ENCODE data around the gene DNPH1.

The DNPH1 gene

GRCh38 chr6:43243664-43244321 lies 14.5 kb upstream of the DNPH1 start:
- no peak for DNase-seq

DNA sequence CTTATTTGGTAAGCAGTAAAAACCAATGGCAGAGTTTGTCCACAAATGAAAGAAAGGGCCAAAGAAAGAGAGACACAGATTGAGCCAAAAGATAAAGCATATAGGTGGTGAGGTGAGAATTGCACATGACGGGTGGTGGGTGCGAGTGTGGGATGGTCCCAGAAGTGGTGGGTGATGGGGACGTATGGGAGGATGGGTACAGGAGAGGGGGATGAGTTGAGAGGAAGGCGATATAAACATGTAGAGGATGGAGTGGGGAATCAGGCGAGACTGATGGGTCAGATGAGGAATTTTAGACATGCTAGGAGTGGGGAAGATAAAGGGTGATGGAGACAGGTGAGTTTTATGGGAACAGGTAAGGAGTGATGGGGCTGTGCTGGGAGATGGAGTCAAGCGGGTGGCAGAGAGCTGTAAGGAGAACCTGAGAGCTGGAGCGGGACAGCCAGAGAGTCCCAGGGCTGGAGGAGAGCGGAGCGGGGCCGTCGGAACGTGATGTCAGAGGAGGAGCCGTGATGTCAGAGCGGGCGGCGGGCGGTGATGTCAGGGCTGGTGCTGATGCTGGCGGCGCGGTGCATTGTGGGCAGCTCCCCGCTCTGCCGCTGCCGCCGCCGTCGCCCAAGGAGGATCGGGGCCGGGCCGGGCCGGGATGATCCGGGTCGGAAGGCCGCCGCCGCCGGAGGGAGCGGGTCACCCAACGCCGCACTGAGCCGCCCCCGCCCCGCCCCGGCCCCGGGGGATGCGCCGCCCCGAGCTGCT lies 13.8 kb upstream of the DNPH1 start, which contains the start of gene TTBK1:
Gene TTBK1, plus strand, starts transcription at position 574 of the 756 bp plus-strand sequence. CDS start 3,180 bp downstream, outside the sequence.
- no peak for DNase-seq

DNA sequence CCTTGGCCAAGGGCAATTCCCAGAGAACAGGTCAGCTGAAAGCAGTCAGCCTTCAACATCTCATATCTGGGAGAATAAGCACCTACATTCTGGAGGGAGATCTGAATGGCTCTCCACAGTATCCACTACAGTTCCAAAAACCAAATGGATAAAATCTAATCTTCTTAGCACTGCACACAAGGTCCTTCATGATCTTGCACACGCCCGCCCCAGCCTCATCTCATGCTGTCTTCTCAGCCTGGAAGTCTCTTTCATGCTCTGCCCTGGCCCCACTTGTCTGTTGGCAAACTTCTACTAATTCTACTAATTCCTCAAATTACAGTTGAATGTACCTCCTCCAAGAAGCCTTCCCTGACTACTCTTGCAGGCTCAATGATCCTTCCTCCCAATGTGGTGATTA lies 12.2 kb upstream of the DNPH1 start:
- DNase-seq, result no peak

- no peak for DNase-seq
These were observed 11.7 kb upstream of the DNPH1 start for GRCh38 chr6:43240950-43241349.

- DNase-seq, result no peak
These were observed 9.8 kb upstream of the DNPH1 start for GRCh38 chr6:43239054-43239453.

DNA sequence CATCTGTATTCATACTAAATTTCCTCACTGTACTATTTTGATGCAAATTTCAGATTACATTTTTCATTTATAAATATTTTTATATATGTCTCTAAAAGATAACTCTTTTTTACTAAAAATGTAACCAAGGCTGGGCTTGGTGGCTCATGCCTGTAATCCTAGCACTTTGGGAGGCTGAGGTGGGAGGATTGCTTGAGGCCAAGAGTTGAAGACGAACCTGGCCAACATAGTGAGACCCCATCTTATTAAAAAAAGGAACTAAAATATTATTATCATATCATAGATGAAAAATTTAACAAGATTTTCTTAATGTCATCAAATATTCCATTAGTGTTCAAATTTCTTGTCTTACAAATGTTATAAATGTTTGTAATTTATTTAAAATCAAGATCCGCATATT lies 6.6 kb upstream of the DNPH1 start:
- no peak for DNase-seq

DNA sequence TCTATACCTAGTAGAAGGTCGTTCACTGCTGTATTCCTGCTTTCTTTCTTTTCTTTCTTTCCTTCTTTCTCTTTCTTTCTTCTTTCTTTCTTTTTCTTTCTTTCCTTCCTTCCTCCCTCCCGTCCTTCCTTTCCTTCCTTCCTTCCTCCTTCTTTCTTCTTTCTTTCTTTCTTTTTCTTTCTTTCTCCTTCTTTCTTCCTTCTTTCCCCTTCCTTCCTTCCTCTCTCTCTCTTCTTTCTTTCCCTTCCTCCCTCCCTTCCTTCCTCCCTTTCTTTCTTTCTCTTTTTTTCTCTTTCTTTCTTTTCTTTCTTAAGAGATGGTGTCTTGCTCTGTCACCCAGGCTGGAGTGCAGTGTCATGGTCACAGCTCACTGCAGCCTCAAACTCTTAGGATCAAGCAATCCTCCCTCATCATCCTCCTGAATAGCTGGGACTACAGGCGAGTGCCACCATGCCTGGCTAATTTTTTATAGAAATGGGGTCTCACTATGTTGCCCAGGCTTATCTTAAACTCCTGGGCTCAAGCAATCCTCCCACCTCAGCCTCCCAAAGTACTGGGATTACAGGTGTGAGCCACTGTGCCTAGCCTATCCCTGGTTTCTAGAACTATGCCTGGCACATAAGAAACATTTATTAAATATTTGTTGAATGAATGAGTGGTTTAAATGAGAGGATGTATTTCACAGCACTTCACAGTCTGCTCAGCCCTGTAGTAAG lies 2.6 kb upstream of the DNPH1 start:
- no peak for DNase-seq

DNA sequence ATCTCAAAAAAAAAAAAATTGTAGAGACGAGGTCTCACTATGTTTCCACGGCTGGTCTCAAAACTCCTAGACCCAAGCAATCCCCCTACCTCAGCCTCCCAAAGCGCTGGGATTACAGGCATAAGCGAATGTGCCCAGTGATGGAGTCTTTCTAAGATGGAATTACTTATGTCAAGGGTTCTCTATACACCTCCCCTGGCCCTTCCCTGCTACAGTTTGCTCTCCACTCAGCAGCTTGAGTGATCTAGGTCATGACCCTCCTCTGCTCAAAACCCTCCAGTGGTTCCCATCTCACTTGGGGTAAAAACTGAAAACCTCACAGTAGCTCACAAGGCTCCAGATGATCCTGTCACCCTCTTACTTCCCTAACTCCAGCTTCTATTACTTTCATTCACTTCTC lies 1.8 kb upstream of the DNPH1 start:
- DNase-seq, result no peak

GRCh38 chr6:43229803-43230620 lies 731 bp upstream of the DNPH1 start:
- DNase-seq, result no peak

DNA sequence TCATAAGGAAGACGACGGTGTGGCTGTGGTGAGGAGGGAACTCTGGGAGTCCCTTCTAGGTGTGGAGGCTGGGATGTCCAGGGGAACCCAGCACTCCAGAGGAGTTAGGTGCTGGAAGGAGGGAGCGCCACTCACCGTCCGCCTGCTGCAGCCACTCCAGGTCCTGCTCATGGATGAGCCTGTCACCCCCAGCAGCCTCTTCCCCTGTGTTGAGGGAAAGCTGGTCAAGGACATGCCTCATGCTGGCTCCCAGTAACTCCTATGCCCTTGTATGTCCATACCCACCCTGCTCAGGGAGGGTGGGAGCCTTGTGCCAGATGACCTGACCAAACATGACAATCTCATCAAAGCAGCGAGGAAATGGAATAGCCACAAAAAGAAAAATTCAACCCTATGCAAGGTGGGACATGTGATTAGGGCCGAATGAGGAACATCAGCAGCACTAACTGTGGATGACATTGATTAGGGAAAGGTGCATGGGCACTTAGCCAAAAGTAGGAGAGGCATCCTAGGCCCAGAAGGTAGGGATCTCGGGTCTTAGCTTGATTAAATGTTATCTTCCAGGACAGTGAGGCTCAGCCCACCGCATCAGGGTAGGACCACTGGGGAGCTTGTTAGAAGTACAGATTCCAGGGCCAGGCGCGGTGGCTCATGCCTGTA lies 3.0 kb downstream of the DNPH1 start:
- DNase-seq, result no peak

DNA sequence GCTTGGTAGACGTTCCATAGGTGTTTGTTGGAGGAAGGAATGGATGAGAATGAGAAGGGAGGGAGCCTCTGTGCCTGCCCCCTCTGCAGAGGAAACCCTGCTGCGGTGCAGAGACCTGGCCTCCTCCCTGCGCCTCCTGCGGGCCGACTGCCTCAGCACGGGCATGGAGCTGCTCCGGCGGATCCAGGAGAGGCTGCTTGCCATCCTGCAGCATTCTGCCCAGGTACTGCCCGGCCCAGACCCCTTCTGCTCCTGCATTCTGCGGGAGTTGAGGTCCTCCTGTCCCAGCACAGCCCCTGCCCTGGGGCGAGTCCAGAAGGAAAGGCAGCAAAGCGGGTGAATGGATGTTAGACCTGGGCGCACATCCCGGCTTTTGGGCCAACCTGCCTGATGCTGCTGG lies 6.1 kb downstream of the DNPH1 start:
- no peak for DNase-seq

DNA sequence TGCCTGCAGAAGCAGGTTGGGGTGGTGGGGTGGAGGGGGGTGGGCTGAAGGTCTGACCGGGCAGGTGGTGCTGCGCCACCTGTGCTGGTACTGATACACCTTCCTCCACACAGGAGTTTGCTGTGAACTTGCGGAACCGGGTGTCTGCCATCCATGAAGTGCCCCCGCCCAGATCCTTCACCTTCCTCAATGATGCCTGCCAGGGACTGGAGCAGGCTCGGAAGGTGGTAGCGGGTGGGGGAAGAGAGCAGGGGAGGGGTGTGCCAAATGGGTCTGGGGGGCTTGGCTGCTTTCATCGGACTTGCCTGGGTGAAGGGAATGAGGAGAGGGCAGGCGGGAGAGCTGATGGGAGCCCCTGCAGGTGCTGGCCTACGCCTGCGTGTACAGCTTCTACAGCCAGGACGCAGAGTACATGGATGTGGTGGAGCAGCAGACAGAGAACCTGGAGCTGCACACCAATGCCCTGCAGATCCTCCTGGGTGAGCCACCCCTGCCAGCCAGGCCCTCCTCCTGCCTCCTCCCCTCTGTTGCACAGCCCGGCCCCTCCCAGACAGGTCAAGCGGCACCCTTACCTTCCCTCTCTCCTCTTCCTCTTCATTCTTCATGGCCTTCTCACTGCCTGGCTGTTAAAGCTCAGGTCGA lies 6.7 kb downstream of the DNPH1 start:
- DNase-seq, result no peak

DNA sequence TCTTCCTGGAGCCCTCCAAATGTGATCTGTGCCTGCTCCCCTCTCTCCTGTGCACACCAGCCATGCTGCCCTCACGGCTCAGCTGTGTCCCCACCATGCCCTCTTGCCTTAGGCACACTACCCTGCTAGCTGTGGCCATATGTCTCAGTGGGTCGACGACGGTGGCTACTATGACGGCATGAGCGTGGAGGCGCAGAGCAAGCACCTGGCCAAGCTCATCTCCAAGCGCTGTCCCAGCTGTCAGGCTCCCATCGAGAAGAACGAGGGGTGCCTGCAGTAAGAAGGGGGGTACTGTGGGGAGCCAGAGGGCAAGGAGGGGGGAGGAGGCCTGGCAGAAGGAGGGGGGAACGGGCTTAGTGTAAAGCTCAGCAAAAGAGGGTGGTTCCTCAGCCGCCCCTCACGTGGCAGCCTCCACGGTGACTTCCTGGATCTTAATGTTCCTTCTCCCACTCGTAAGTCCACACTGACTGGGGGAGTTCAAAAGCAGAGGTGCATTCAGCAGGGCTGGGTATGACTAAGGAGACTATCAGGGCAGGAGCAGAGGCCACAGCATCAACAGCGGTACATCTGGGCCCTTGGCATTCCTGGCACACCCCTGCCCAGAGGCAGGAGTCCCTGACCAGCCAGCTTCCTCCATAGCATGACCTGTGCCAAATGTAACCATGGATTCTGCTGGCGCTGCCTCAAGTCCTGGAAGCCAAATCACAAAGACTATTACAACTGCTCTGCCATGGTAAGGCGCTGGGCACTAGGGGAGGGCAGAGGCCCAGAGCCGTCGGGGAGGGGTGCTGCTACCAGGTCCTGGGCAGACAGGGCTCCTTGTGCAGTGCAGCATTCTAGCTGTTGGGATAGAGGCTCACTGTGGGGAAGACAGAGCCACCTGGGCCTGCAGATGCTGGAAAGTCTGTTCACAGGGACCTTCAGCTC lies 8.0 kb downstream of the DNPH1 start:
- DNase-seq, result no peak

DNA sequence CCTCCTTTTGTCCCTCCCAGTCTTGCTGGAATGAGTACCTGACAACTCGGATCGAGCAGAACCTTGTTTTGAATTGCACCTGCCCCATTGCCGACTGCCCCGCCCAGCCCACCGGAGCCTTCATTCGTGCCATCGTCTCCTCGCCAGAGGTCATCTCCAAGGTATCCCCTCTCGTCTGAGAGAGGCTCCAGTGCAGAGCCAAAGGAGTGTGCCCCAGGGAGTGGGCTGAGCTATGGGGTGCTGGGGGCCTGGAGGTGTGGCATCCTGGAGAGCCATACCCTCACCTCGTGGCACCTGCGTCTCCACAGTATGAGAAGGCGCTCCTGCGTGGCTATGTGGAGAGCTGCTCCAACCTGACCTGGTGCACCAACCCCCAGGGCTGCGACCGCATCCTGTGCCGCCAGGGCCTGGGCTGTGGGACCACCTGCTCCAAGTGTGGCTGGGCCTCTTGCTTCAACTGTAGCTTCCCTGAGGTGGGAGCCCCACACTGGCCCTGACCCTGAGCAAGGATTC lies 8.8 kb downstream of the DNPH1 start:
- no peak for DNase-seq

- DNase-seq, result no peak
These were observed 9.5 kb downstream of the DNPH1 start for GRCh38 chr6:43219814-43220213.

DNA sequence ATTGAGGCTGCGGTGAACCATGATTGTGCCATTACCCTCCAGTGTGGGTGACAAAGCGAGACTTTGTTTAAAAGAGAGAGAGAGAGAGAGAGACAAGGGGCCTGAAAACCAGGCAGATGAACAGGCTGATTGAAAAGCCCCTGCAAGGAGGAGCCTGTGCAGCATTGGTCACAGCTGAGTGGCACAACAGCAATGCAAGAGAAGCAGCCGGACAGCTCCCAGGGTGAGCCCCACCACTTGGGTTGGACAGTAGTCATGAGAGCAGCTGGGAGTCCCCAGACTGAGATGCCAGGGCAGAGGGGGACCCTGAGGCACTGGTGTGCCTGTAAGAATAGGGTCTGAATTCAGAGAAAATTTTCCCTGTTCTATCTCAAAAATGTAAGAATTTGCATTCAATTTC lies 10.2 kb downstream of the DNPH1 start:
- no peak for DNase-seq

GRCh38 chr6:43217351-43217750 lies 11.9 kb downstream of the DNPH1 start:
- DNase-seq, result no peak

GRCh38 chr6:43216200-43216599 lies 13.1 kb downstream of the DNPH1 start:
- DNase-seq, result no peak

DNA sequence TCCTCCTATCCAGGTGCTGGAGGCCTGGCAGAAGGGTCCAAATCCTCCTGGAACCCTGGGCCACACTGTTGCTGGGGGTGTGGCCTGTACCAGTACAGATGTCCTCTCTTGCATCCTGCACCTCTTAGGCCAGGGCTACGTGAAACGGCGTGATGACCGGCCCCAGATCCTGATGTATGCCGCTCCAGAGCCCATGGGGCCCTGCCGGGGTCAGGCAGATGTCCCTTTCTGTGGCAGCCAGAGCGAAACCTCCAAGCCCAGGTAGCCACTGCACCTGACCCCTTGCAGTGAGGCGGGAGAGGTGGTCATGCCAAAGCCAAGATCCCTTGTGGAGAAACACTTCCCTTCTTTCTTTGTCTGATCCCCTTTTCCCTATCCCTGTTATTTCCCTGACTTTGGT lies 14.2 kb downstream of the DNPH1 start:
- DNase-seq, result no peak

DNA sequence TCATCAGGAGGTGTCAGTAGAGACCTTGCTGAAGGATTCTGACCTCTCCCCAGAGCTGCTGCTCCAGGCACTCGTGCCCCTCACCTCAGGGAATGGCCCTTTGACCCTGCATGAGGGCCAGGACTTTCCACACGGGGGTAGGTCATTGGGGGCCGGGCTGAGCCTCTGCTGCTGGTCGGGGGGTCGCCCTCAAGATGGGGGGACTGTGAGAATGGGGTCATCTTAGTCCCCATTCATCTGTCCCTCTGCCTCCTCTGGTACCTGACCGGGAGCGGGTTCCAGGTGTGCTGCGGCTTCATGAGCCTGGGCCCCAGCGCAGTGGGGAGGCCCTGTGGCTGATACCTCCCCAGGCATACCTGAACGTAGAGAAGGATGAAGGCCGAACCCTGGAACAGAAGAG lies 15.8 kb downstream of the DNPH1 start:
- no peak for DNase-seq

- DNase-seq, result no peak
These were observed 17.3 kb downstream of the DNPH1 start for GRCh38 chr6:43211955-43212354.

All from activated CD8-positive, alpha-beta memory T cell treated with anti-CD3 and anti-CD28 coated beads, Interleukin-2, amount 50 U/mL, for 4 hours (primary cell).